Nephron progenitor cell (in vitro differentiated cells): ENCODE results near the gene HOXA7.
A peak's percentile ranks its signal among the peaks of the same experiment; 100 is the strongest.

Experiments
- DNase-seq: peaks from one replicate; pipeline ENCODE4 v3.0.0; 2021
- H3K27ac Mint-ChIP-seq: 2 replicates; pipeline ENCODE4 v1.8.0; 2021; ENCODE audit warnings: mild to moderate bottlenecking, moderate library complexity, mixed read lengths
- H3K27me3 Mint-ChIP-seq: 2 replicates; pipeline ENCODE4 v1.8.0; 2021; ENCODE audit warnings: mild to moderate bottlenecking, low read depth, mixed read lengths; ENCODE audit not compliant: poor library complexity
- H3K36me3 Mint-ChIP-seq: 2 replicates; pipeline ENCODE4 v1.8.0; 2021; ENCODE audit warnings: low read depth, mixed read lengths
- H3K4me1 Mint-ChIP-seq: 2 replicates; pipeline ENCODE4 v1.8.0; 2021; ENCODE audit warnings: mixed read lengths
- H3K4me3 Mint-ChIP-seq: 2 replicates; pipeline ENCODE4 v1.8.0; 2021; ENCODE audit warnings: mild to moderate bottlenecking, moderate library complexity, mixed read lengths
- H3K9me3 Mint-ChIP-seq: 2 replicates; pipeline ENCODE4 v1.8.0; 2021; ENCODE audit warnings: mild to moderate bottlenecking, moderate library complexity, mixed read lengths
- CTCF ChIP-seq: fragments of 200-600 bp; sonication (generic); IDR thresholded peaks from 2 replicates; pipeline ENCODE4 v1.5.0; 2021; ENCODE audit warnings: antibody characterized with exemption

The HOXA7 gene

DNA sequence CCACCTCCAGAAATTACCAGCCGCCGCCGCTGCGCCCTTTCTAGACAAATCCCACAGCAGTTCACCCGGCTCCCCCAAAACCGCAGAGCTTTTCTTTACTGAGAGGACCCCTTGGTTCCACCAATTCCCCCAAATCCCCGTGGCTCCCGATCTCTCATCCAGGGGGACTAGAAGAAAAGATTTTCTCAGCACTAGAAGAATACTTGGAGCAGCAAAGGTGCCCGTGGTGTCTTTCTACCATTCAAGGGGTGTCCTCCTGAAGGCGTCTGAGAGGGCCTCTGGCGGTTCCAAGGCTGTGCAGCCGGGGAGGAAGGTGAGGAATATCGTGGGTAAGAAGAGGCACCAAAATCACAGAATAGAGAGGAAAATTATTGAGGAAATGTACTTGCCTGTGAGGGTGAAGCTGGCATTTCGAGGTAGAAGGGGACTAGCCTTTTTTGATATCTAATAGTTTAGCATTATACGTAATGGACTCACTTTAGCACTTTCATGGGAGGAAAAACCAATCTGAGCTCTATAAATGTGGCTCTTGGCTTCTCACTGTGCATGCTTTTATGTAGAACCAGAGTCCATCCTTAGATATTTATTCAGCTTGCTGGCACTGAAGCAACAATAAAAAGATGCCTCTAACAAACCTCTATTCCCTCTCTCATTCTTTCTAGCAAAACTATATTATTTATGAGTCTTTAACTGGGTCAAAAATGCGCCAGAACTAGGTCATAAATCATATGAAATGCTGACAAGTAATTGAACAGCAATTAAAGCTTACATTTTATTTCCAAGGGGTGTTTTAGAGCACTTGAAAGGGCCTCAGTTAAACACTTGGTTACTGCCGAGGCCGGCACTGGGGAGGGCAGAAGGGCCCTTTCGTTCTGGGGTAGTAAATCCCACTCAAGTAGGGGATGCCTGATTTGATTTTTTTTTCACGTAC, 40.2 kb downstream of the HOXA7 start:
- Mint-ChIP-seq H3K27ac (peak overlapping the region; percentile 100), H3K4me3 (peak overlapping the region; percentile 98), H3K9me3 (no peaks in the 10 kb centered on the region), H3K27me3 (peaks cover 4% of the 10 kb centered on the region), H3K36me3 (peaks cover 62% of the 10 kb centered on the region), H3K4me1 (peaks cover 50% of the 10 kb centered on the region)
- TF ChIP-seq CTCF = no peak
- DNase-seq = peak; percentile 18

DNA sequence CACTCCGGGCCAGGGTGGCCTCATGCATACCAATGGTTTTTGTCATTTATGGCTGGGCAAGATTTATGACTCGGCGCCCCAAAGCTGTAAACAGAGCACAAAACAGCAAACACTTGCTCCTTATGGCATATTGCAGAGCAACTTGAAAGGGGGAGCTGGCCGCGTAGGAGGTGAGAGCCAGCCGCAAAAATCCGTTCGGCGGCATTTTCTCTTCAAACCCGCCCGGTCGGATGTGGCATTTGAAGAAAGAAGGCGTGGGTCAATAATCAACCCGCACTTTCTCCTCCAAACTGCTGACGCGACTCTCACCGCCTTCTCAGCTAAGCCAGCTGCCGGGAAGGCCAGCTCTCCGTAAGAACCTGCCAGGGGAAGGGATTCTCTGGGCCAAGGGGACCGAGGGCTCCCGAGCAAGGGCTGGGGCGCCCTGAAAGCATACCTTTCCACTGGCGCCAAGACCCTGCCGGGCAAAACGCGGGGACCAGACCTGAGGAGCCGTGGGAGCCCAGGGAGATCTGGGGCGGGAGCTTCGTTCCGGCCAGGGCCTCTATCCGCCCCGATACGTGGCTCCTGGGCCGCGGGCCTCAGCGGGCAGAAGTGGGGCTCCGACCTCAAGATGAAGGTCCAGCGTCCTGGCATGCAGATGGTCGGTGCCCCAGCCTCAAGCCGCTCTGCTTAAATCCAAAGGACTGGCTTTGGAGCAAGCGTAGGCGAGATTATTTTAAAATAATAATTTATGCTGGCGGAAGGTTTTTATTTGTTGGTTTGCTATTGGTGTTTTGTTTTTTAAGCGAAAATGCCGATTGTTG, 41.1 kb downstream of the HOXA7 start:
- no peak for TF ChIP-seq CTCF
- H3K27ac Mint-ChIP-seq = peak overlapping the region; percentile 100
- H3K9me3 Mint-ChIP-seq = no peaks in the 10 kb centered on the region
- H3K27me3 Mint-ChIP-seq = peaks cover 4% of the 10 kb centered on the region
- H3K4me1 Mint-ChIP-seq = peaks cover 50% of the 10 kb centered on the region
- peak; percentile 81 for DNase-seq
- peaks cover 62% of the 10 kb centered on the region for H3K36me3 Mint-ChIP-seq
- peak overlapping the region; percentile 98 for H3K4me3 Mint-ChIP-seq

DNA sequence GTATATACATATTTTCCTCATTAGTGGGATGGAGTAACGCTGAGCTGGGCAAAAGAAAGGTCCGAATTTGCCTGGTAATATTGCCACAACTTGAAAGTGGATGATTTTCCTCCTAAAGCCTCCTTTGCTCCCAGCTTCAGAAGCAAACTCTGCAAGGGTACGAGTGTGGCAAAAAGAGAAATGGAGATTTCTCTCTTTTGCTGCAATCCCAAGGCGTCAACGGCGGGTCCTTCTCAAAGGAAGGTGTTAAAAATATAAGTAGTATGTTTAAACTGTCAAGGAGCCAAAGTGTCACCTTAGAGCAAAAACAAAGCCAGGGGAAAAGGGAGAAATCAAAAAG, 41.6 kb downstream of the HOXA7 start:
- no peaks in the 10 kb centered on the region for H3K9me3 Mint-ChIP-seq
- no peak for TF ChIP-seq CTCF
- peaks cover 4% of the 10 kb centered on the region for H3K27me3 Mint-ChIP-seq
- peaks cover 50% of the 10 kb centered on the region for H3K4me1 Mint-ChIP-seq
- peak overlapping the region; percentile 98 for H3K4me3 Mint-ChIP-seq
- peaks cover 62% of the 10 kb centered on the region for H3K36me3 Mint-ChIP-seq
- peak overlapping the region; percentile 99 for H3K27ac Mint-ChIP-seq
- DNase-seq = no peak

DNA sequence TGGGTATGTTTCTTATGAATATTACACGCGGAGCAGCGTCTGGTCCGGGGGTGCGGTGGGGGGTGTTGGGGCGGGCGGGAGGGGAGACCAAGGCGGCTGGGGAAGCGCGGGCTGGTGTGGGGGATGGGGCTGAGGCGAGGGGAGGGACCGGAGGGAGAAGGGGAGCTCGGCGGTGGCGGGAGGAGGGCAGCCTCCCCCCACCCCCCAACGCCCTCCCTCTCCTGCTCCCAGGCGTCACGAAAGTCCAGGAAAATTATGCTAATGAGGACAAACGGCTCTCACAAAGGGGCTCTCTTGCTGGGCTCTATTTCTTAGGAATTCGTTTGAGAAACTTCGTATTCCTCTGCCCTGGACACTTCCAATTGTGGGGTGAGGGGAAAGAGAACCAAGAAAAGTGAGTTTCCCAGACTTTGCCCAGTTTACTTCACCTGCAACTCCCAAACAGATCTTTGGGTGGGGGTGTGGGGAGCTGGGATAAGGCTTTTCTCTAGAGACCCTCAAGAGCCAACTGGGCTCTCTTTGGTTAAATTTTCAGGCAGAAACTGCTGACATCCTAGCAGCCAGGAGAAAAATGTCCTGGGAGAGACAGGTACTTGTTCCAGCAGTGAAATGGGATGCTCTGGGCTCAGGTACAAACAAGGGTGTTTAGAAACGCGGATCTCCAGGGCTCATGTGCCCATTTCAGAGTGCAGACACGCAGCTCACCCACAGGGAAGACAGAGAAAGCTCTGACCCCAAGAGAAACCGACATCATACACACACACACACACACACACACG, 42.3 kb downstream of the HOXA7 start:
- peaks cover 50% of the 10 kb centered on the region for H3K4me1 Mint-ChIP-seq
- peak overlapping the region; percentile 98 for H3K4me3 Mint-ChIP-seq
- no peak for TF ChIP-seq CTCF
- DNase-seq = peak; percentile 72
- peaks cover 4% of the 10 kb centered on the region for H3K27me3 Mint-ChIP-seq
- peak overlapping the region; percentile 99 for H3K27ac Mint-ChIP-seq
- peaks cover 63% of the 10 kb centered on the region for H3K36me3 Mint-ChIP-seq
- H3K9me3 Mint-ChIP-seq = no peaks in the 10 kb centered on the region

DNA sequence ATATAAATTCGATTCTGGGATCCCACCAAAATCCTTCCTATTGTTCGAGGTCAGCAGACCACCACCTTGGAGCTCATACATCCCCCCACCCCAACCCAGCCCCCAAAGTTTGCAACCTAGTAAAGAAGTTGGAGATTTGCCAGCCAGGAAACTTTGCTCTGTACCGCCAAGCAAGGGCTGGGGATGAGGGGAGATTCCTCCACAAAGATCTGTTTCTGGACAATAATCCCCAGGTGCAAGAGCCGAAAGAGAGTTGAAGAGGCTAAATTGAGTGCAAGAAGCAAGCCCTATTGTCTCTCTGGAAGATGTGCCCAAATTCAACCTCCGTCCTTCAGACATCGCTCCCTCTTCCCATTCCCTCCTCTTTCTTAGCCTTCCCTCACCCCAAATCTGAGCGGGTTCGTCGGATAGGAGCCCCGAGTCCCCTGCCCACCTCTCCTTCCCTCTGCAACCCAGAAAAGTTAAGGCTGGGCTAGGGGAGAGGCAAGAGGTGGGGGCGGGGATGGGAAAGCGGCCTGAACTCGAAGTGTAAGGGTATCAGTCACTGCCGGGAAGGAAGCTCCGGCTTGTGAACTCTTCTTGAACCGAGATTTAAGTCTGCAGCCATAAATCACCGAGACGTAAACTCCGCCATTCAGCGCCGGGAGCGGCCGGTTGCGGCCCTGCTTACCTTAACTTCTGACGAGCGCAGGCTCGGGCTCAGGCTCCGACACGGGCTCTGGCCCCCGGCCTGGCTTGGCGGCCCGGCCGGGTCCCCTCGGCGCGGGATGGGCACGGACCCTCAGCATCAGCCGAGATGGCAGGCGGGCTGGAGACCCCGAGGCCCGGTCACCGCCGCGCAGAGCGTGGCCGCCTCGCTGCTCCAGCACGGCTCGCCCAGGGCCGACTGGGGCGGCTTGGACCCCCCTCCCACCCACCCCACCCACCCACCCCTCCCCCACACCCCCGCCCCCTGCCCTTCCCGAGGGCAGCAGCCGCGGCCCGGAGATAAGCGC, 43.2 kb downstream of the HOXA7 start:
- peak; percentile 83 for DNase-seq
- Mint-ChIP-seq H3K9me3 (no peaks in the 10 kb centered on the region), H3K27ac (peak overlapping the region; percentile 100), H3K27me3 (peaks cover 4% of the 10 kb centered on the region), H3K36me3 (peaks cover 57% of the 10 kb centered on the region), H3K4me3 (peak overlapping the region; percentile 99), H3K4me1 (peaks cover 50% of the 10 kb centered on the region)
- no peak for TF ChIP-seq CTCF
